NT2/D1 (cell line): ENCODE data around the gene APOB.

ENCODE experiments used
- DNase-seq: peaks from one replicate; pipeline ENCODE4 v3.0.0-alpha.2; 2011; ENCODE audit warnings: low read depth, low spot score
- H3K27me3 ChIP-seq: 2 replicates; pipeline ENCODE4 v1.6.0; 2011; ENCODE audit warnings: mild to moderate bottlenecking; ENCODE audit not compliant: insufficient read length, insufficient read depth
- H3K36me3 ChIP-seq: 2 replicates; pipeline ENCODE4 v1.6.1; 2011; ENCODE audit warnings: mild to moderate bottlenecking, low read length, mixed read lengths; ENCODE audit not compliant: insufficient read depth, insufficient read length
- H3K4me1 ChIP-seq: 2 replicates; pipeline ENCODE4 v1.5.1; 2011; ENCODE audit not compliant: insufficient read depth, insufficient read length
- H3K4me3 ChIP-seq: 2 replicates; pipeline ENCODE4 v1.5.1; 2011; ENCODE audit warnings: low read depth; ENCODE audit not compliant: insufficient read length
- H3K9ac ChIP-seq: 2 replicates; pipeline ENCODE4 v1.6.0; 2011; ENCODE audit warnings: low read depth; ENCODE audit not compliant: insufficient read length
- H3K9me3 ChIP-seq: 2 replicates; pipeline ENCODE4 v1.5.1; 2011; ENCODE audit warnings: mild to moderate bottlenecking, low read length; ENCODE audit not compliant: insufficient read depth
- SUZ12 ChIP-seq: IDR thresholded peaks from 2 replicates; pipeline ENCODE4 v1.6.1; 2011; ENCODE audit not compliant: insufficient read length, insufficient read depth; ENCODE audit errors: extremely low read depth
- YY1 ChIP-seq: IDR thresholded peaks from 2 replicates; pipeline ENCODE4 v1.6.1; 2011; ENCODE audit not compliant: insufficient read length, insufficient read depth
- ZNF274 ChIP-seq: IDR thresholded peaks from 2 replicates; pipeline ENCODE4 v1.6.1; 2011; ENCODE audit warnings: mild to moderate bottlenecking, low read depth, low read length

Gene APOB

DNA sequence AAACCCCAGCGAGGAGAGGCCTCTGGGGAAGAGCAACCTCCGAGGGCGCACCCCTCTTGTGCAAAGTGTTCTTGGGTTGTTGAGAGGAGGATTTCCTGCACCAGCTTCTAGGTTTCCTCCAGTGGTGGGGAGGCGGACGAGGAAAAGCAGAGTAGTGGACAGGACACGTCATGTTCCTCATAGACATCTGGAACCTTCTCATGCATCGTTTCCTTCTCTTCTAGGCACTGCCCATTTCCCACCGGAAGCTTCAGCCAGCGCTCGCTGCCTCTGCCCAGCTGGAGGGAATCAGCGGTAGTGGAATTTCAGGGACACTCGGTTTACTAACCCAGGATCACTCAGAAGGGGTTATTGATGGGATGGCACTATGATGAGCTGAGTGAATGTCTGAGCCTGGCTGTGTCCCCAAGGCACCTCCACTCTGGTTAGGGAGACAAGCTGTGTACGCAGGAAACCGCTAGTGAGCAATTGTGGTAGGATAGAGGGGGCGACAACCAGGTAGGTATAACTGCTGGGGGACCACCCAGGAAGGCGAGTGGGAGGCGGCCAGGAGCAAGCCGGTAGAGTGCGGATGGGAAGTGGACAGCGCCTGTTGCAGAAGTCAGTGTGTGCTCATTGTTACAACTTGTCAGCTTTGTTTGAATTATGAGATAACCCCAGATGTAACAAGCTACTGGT lies 960 bp upstream of the APOB start:
- Histone ChIP-seq H3K36me3 (no peaks in the 10 kb centered on the region), H3K4me1 (no peaks in the 10 kb centered on the region), H3K4me3 (peak overlapping the region; percentile 9), H3K9ac (no peak overlapping the region), H3K9me3 (no peaks in the 10 kb centered on the region), H3K27me3 (peaks cover 12% of the 10 kb centered on the region)
- TF ChIP-seq ZNF274 = no peak
- TF ChIP-seq SUZ12 = no peak
- no peak for TF ChIP-seq YY1
- DNase-seq = no peak

DNA sequence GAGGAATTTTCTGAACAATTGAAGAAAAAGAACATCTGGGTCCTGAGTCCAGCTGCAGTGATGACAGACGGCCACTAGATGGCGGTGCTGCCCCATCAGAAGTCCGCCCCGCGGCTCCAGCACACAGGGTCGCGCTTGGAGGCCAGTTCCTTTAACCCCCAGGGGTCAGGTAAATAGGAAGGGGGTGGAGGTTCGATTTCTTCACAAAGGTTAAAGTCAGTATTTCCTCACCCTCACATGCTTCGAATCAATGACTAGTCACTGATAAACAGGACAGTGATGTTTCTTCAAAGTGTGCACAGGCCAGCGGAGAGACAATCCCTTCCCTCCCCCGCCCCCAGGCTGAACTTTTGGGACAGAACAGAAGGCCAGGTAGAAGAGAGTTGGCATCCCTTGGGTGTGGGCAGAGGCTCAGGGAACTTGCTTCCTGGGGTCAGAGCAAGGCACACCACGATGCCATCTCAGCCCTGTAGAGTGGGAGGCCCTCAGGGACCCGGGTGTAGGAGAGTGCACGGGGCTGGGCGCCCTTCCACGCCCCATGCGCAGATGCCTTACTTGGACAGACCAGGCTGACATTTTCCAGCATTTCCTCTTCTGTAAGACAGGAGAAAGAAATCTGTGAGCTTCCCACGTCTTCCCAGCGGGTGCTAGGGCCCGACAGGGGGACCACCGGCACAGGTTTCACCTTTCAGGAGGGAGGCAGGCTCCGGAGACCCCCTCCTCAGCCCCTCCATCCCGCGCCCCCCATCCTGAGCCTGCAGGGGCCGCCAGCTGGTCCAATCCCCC lies 722 bp downstream of the APOB start:
- H3K36me3 ChIP-seq = no peaks in the 10 kb centered on the region
- no peaks in the 10 kb centered on the region for H3K4me1 ChIP-seq
- TF ChIP-seq YY1 (no peak), ZNF274 (no peak), SUZ12 (no peak)
- H3K9me3 ChIP-seq = no peaks in the 10 kb centered on the region
- peaks cover 12% of the 10 kb centered on the region for H3K27me3 ChIP-seq
- DNase-seq = peak; percentile 67
- peak overlapping the region; percentile 57 for H3K4me3 ChIP-seq
- H3K9ac ChIP-seq = peak overlapping the region; percentile 77

DNA sequence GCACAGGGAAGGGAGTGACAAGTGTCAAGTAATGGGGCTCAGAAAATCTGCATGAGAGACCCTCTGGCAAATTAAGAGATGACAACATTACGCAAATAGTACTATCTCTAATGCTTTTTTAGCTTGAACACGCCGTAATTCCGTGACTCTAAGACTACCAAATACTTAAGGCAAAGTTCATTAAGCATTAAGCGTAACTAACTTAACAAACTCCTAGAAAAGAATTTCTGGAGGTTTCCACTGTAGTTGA lies 1.2 kb downstream of the APOB start:
- no peak for DNase-seq
- H3K36me3 ChIP-seq = no peaks in the 10 kb centered on the region
- no peaks in the 10 kb centered on the region for H3K9me3 ChIP-seq
- H3K9ac ChIP-seq = no peak overlapping the region
- no peak overlapping the region for H3K4me3 ChIP-seq
- H3K27me3 ChIP-seq = peaks cover 12% of the 10 kb centered on the region
- TF ChIP-seq SUZ12 (no peak), ZNF274 (no peak), YY1 (no peak)
- no peaks in the 10 kb centered on the region for H3K4me1 ChIP-seq

DNA sequence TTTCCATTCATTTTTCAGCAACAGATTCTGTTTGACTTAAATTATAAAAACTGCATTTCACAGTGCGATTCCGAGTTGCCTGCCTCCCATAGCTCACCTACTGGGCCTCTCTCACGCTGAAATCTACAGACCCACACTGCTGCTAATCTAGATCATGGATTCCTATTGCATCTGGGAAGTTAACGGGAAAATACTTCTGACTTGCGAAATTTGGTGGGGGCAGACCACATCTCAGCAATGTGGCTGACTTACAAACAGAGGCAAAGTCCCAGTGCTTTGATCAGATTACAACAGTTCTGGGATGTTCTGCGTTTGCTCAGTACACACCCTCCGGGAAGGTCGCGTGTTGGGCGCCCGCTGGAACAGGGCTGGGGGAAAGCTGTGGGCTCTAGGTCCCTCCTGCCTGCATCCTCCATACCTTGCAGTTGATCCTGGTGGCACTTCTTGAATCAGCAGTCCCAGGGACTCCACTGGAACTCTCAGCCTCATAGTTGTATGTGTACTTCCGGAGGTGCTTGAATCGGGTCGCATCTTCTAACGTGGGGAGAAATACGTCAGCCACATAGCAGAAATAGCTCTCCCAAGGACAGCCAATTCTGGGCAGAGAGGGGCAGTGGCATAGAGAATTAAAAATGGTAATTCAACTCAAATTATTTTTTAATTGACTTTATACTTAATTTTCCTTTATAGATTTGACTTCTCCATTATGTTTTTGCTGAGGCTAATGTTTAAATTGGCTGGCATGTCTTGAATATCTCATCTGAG lies 1.7 kb downstream of the APOB start:
- DNase-seq = no peak

DNA sequence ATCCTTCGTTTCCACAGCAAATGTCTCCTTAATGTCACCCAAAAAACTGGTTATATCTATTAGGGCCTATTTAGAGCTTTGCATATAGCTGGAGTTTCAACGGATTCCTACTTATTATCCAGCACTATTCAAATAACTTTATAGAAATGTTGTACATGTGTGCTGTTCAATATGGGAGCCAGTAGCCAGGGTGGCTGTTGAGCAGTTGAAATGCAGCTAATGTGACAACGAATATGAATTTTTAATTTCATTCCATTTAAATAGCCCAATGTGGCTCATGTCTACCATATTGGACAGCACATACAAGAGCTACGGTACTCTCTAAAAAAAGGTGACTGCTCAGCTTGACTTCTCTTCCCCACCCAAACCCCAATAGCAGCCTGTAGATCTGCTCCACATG lies 2.4 kb downstream of the APOB start:
- Histone ChIP-seq H3K9me3 (no peaks in the 10 kb centered on the region), H3K27me3 (peaks cover 12% of the 10 kb centered on the region), H3K36me3 (no peaks in the 10 kb centered on the region), H3K9ac (no peak overlapping the region), H3K4me1 (no peaks in the 10 kb centered on the region), H3K4me3 (no peak overlapping the region)
- no peak for DNase-seq
- TF ChIP-seq ZNF274 = no peak

More for the DNA sequence above, 1.7 kb downstream of the APOB start:
- H3K4me1 ChIP-seq = no peaks in the 10 kb centered on the region
- H3K9ac ChIP-seq = no peak overlapping the region
- no peak for TF ChIP-seq SUZ12
- TF ChIP-seq YY1 = no peak
- no peak for TF ChIP-seq ZNF274
- H3K27me3 ChIP-seq = peaks cover 12% of the 10 kb centered on the region
- no peak overlapping the region for H3K4me3 ChIP-seq
- H3K36me3 ChIP-seq = no peaks in the 10 kb centered on the region
- no peaks in the 10 kb centered on the region for H3K9me3 ChIP-seq

DNA sequence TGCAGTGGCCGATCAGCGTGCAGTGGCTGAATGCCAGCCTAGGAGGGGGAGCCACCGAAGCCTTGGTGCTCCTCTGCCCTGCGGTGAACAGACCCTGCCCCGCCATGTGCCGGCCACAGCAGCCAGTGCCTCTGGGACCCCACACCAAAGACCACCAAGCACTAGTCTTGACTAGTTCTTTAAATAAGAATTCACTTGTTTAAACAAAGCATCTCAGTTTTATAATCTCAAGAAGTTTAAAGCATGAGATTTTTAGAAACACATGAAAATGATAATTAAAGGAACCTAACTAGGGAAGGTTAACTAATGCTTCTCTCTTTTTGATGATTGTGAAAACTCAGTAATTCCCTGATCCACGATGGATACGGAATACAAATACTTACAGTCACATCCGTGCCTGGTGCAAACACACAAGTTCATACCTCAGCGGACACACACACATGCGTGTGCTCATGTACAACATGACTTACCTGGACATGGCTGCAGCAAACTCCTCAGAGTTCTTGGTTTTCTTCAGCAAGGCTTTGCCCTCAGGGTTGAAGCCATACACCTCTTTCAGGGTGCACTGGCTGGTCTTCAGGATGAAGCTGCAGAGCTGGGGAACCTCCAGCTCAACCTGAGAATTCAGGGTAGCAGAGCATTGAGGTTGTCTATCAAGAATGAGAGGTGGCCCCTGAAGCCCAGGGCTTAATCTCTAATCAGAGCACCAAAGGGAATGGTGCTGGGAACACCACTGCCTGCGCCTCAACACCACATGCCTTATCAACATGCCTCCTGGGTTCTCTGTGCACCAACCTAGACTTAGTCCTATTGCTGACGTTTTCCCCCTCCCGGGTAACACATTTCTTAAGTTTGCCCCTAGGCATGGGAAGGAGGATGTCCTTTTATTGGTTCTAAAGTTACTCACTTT lies 3.1 kb downstream of the APOB start:
- DNase-seq = no peak
- no peaks in the 10 kb centered on the region for H3K36me3 ChIP-seq
- H3K9ac ChIP-seq = no peak overlapping the region
- H3K9me3 ChIP-seq = no peaks in the 10 kb centered on the region
- peaks cover 12% of the 10 kb centered on the region for H3K27me3 ChIP-seq
- no peak overlapping the region for H3K4me3 ChIP-seq
- TF ChIP-seq YY1 (no peak), ZNF274 (no peak), SUZ12 (no peak)
- no peaks in the 10 kb centered on the region for H3K4me1 ChIP-seq

DNA sequence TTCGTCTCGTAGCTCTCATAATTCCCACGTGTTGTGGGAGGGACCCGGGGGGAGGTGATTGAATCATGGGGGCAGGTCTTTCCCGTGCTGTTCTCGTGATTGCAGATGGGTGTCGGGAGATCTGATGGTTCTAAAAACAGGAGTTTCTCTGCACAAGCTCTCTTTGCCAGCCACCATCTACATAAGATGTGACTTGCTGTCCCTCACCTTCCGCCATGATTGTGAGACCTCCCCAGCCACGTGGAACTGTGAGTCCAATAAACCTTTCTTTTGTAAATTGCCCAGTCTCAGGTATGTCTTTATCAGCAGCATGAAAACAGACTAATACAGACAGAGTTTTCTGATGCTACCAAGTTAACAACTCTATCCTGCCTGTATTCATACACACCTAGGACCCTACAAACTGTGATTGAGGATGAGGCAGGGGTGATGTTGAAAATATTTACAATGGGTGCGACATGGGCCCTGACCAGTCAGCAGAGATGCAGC lies 3.9 kb downstream of the APOB start:
- no peak for DNase-seq
- Histone ChIP-seq H3K9me3 (no peaks in the 10 kb centered on the region), H3K27me3 (peaks cover 9% of the 10 kb centered on the region), H3K36me3 (no peaks in the 10 kb centered on the region), H3K4me3 (no peak overlapping the region), H3K4me1 (no peaks in the 10 kb centered on the region), H3K9ac (no peak overlapping the region)
- TF ChIP-seq ZNF274 = no peak
